ENCODE results near the gene CD93.

Gene CD93

GRCh38 chr20:23043376-23043775, 42.7 kb downstream of the CD93 start:
- no peak for ATAC-seq
- TF ChIP-seq CSDC2 (CRISPR knock-in tag; IDR thresholded peaks at IDR 0.05) (no peak), RARB (CRISPR knock-in tag; IDR thresholded peaks at IDR 0.05) (no peak), ZFP30 (CRISPR knock-in tag; IDR thresholded peaks at IDR 0.05) (no peak), TSHZ2 (CRISPR knock-in tag; IDR thresholded peaks at IDR 0.05) (no peak), PPARA (CRISPR knock-in tag; IDR thresholded peaks at IDR 0.05; ENCODE audit: borderline replicate concordance) (no peak), ZFP3 (CRISPR knock-in tag; IDR thresholded peaks at IDR 0.05) (no peak), TCF4 (CRISPR knock-in tag; IDR thresholded peaks at IDR 0.05; ENCODE audit: borderline replicate concordance) (no peak), TOX (CRISPR knock-in tag; IDR thresholded peaks at IDR 0.05; ENCODE audit: borderline replicate concordance) (no peak), CSRNP3 (CRISPR knock-in tag; IDR thresholded peaks at IDR 0.05) (no peak), GLIS3 (CRISPR knock-in tag; IDR thresholded peaks at IDR 0.05) (no peak), ZNF8 (CRISPR knock-in tag; IDR thresholded peaks at IDR 0.05) (no peak), ISL1 (CRISPR knock-in tag; IDR thresholded peaks at IDR 0.05) (no peak), SNAI2 (CRISPR knock-in tag; IDR thresholded peaks at IDR 0.05) (no peak), ARNTL (CRISPR knock-in tag; IDR thresholded peaks at IDR 0.05; ENCODE audit: borderline replicate concordance, low read depth) (no peak), ESRRG (CRISPR knock-in tag; IDR thresholded peaks at IDR 0.05) (no peak)
- TF ChIP-seq, protein P1, sequence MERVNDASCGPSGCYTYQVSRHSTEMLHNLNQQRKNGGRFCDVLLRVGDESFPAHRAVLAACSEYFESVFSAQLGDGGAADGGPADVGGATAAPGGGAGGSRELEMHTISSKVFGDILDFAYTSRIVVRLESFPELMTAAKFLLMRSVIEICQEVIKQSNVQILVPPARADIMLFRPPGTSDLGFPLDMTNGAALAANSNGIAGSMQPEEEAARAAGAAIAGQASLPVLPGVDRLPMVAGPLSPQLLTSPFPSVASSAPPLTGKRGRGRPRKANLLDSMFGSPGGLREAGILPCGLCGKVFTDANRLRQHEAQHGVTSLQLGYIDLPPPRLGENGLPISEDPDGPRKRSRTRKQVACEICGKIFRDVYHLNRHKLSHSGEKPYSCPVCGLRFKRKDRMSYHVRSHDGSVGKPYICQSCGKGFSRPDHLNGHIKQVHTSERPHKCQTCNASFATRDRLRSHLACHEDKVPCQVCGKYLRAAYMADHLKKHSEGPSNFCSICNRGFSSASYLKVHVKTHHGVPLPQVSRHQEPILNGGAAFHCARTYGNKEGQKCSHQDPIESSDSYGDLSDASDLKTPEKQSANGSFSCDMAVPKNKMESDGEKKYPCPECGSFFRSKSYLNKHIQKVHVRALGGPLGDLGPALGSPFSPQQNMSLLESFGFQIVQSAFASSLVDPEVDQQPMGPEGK (CRISPR knock-in tag; IDR thresholded peaks at IDR 0.05; ENCODE audit: borderline replicate concordance), result no peak

DNA sequence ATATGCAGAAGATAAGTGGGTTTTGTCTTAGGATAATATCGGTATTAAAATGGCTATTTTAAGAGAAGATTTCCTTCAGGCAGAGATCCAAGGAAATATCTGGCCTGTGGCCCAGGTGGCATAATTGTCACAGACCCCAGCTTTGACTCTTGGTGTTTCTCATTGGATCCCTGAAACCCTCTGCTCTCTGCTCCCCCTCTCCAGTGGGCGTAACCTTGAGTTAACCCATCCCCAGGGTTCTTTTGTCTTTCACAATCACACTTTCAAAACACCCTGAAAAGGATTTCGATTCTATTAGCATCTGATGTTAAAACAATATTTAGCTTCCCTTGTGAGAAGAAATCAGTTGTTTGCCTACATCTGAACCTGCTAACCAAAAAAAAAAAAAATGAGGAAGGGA, 43.9 kb downstream of the CD93 start:
- TF ChIP-seq ZFP3 (CRISPR knock-in tag; IDR thresholded peaks at IDR 0.05) (no peak), ZNF565 (CRISPR knock-in tag; conservative IDR thresholded peaks at IDR 0.05; ENCODE audit: low read depth) (no peak), TSHZ2 (CRISPR knock-in tag; IDR thresholded peaks at IDR 0.05) (no peak), CSRNP3 (CRISPR knock-in tag; IDR thresholded peaks at IDR 0.05) (no peak), RARB (CRISPR knock-in tag; IDR thresholded peaks at IDR 0.05) (no peak), TOX (CRISPR knock-in tag; IDR thresholded peaks at IDR 0.05; ENCODE audit: borderline replicate concordance) (no peak), CREB5 (CRISPR knock-in tag; IDR thresholded peaks at IDR 0.05; ENCODE audit: low read depth) (no peak), OSR1 (CRISPR knock-in tag; IDR thresholded peaks at IDR 0.05) (no peak), ZC3H10 (CRISPR knock-in tag; IDR thresholded peaks at IDR 0.05) (no peak), GLIS3 (CRISPR knock-in tag; IDR thresholded peaks at IDR 0.05) (no peak), ZFP30 (CRISPR knock-in tag; IDR thresholded peaks at IDR 0.05) (no peak), ISL1 (CRISPR knock-in tag; IDR thresholded peaks at IDR 0.05) (no peak), ESRRG (CRISPR knock-in tag; IDR thresholded peaks at IDR 0.05) (no peak), BACH2 (CRISPR knock-in tag; IDR thresholded peaks at IDR 0.05; ENCODE audit: borderline replicate concordance) (no peak), SNAI2 (CRISPR knock-in tag; IDR thresholded peaks at IDR 0.05) (no peak), POU6F1 (CRISPR knock-in tag; IDR thresholded peaks at IDR 0.05; ENCODE audit: borderline replicate concordance, low read depth) (no peak)
- TF ChIP-seq, protein P1 (CRISPR knock-in tag; IDR thresholded peaks at IDR 0.05; ENCODE audit: borderline replicate concordance), result no peak
- ATAC-seq, result no peak
